Cardiac ventricle fibroblast (primary cell): ENCODE results near the gene COL18A1. TPM values are rescaled to one million over a fixed set of nuclear protein-coding genes. Genes with fewer than 3 reads are reported as not detected.

Experiments used
- total RNA-seq: library from RNA; depleted of rRNA; stranded (reverse); fragments of >200 nt; gene quantifications from 2 replicates; pipeline ENCODE4 v1.2.3, GENCODE V29; 2015

COL18A1 gene
- total RNA-seq: 393 and 429 TPM in 2 replicates

DNA sequence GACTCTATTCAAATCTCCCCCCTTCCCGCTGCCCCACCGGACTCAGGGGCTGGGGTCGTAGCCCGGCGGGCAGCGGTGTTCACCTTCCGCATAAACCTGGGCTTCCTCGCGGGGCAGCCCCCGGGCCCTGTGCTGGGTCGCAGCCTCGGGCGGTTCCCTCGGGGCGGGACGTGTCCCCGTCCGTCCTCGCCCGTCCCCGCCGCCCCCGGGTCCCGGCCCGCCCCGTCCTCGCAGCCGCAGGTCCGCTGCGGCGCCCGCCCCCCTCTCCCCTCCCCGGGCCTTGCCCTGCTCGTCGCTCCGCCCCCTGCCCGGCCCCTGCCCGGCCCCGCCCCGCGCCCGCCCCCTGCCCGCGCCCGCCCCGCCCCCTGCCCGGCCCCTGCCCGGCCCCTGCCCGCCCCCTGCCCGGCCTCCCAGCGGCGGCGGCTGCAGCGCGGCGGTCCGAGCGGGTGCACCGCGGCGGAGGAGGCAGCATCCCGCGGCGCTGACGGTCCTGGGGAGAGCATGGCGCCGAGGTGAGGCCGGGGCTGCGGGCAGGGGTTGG lies at the start of gene COL18A1:
Gene COL18A1 (plus strand): TSS at position 436 of the 541 bp plus-strand sequence. CDS start 66 bp downstream, at position 502.

DNA sequence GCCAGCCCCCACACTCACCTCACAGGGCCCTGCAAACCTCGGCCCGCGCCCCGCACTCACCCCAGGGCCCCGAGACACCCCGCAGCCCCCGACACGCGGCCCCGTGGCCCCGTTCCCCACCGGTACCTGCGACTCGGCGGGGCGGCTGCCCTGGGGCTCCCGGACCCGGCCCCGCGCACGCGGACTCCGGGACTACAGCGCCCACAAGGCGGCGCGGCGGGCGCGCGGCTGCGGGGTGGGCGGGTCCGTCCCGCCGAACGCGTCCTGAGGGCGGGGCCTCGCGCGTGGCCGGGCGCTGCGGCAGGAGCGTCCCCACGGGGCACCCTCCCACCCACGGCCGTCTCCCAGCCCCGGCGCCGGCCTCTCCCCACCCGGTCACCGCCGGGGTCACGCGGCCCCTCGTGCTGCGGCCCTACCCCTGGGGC lies 137.3 kb downstream of the COL18A1 start, which contains the start of gene SLC19A1:
Gene SLC19A1 (minus strand): TSS at position 199 of the 425 bp plus-strand sequence. CDS start 4,481 bp downstream, outside the sequence.

Other genes starting within 250 kb of the COL18A1 start
- gene POFUT2, start 117.3 kb upstream of the COL18A1 start, total RNA-seq: 18.5 and 19.3 TPM in 2 replicates
- 4.3 and 6.0 TPM in 2 replicates for gene SLC19A1, start 137.3 kb downstream of the COL18A1 start, total RNA-seq
- 14.5 and 24.2 TPM in 2 replicates for gene PCBP3, start 238.6 kb downstream of the COL18A1 start, total RNA-seq